Activated T-helper 1 cell treated with anti-CD3 and anti-CD28 coated beads, Interleukin-12 subunit alpha, Interleukin-12 subunit beta, Interleukin-2, Interleukin-4 antibody, amounts not matched to agents 30 ng/mL and 10 ng/mL and 1 ng/mL, durations not matched to agents 14 hours and 24 hours and 36 hours (primary cell): ENCODE results near the gene GPX1. TPM values are rescaled to one million over a fixed set of nuclear protein-coding genes. Genes with fewer than 3 reads are reported as not detected.
"Not testable (repeated sequence)": the region's sequence is repeated elsewhere in the genome, so short reads cannot be mapped to it uniquely, and the experiment has no call there.

Experiments used
- DNase-seq: peaks from one replicate; pipeline ENCODE4 v3.0.0; 2021; ENCODE audit warnings: low spot score
- H3K27ac Mint-ChIP-seq: one replicate; pipeline ENCODE4 v1.8.0; 2021; ENCODE audit warnings: mild to moderate bottlenecking, mixed read lengths
- H3K27me3 Mint-ChIP-seq: one replicate; pipeline ENCODE4 v1.8.0; 2022; ENCODE audit warnings: mild to moderate bottlenecking, moderate library complexity, mixed read lengths; ENCODE audit not compliant: insufficient read depth
- H3K36me3 Mint-ChIP-seq: one replicate; pipeline ENCODE4 v1.8.0; 2021; ENCODE audit warnings: low read depth, mixed read lengths
- H3K4me1 Mint-ChIP-seq: one replicate; pipeline ENCODE4 v1.8.0; 2021; ENCODE audit warnings: low read depth, mixed read lengths
- H3K4me3 Mint-ChIP-seq: one replicate; pipeline ENCODE4 v1.8.0; 2021; ENCODE audit warnings: mild to moderate bottlenecking, moderate library complexity, mixed read lengths
- H3K9me3 Mint-ChIP-seq: one replicate; pipeline ENCODE4 v1.8.0; 2021; ENCODE audit warnings: mixed read lengths
- intact Hi-C: fragments of 100-400 bp; cut with micrococcal nuclease; formaldehyde crosslinking; loops from one replicate; pipeline ENCODE4 v1.15.1; 2024
- total RNA-seq: library from RNA; stranded (reverse); gene quantifications from 2 replicates; pipeline ENCODE4 v1.2.3, GENCODE V29; 2022

Gene GPX1
- total RNA-seq = 181 and 188 TPM in 2 replicates

DNA sequence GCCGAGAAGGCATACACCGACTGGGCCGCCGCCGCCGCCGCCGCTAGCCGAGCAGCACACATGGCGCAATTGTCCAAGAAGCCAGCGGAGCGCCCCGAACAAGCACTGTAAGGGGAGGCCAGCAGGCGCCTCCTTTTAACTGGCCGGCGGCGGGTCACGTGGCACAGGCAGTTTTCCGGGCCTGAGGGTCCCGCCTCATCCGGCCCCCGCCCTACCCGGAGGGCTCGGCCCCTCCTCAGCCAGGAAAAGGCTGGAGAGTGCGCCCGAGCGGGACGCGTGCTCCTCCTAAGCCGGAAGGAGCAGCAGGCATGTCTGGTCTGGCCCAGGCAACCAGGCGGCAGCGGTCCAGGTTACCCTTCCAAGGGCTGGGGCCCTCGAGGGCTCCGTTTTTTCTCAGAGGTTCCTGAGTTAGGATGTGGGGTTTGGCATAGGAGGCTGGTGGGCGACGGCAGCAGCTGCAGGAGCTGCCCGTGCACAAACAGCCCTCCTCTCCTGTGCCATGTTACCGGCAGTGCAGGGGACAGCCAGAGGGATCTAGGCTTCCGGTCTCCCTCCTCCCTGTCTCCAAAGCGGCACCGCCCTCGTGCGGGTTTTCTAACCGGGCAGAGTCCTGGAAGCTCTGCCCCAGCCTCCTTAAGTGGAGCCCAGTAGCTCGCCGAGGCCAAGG is at the start of gene GPX1:
Gene GPX1 (minus strand): TSS at position 137 of the 667 bp plus-strand sequence. CDS start 75 bp downstream, at position 62.
- H3K36me3 Mint-ChIP-seq = peaks cover 42% of the 10 kb centered on the region
- intact Hi-C loops = loop anchor here (1.0 to 5.0 kb wide), 6 partner anchors 13 to 266 kb away; partner anchors contain the start of genes NICN1, QRICH1, TCTA and USP4
- peaks cover 27% of the 10 kb centered on the region for H3K4me1 Mint-ChIP-seq
- peak within 1 kb of the TSS; percentile 90 for H3K27ac Mint-ChIP-seq
- no peaks in the 10 kb centered on the region for H3K9me3 Mint-ChIP-seq
- H3K27me3 Mint-ChIP-seq = no peaks in the 10 kb centered on the region
- peak within 1 kb of the TSS; percentile 94 for H3K4me3 Mint-ChIP-seq
- DNase-seq = peak; percentile 83

DNA sequence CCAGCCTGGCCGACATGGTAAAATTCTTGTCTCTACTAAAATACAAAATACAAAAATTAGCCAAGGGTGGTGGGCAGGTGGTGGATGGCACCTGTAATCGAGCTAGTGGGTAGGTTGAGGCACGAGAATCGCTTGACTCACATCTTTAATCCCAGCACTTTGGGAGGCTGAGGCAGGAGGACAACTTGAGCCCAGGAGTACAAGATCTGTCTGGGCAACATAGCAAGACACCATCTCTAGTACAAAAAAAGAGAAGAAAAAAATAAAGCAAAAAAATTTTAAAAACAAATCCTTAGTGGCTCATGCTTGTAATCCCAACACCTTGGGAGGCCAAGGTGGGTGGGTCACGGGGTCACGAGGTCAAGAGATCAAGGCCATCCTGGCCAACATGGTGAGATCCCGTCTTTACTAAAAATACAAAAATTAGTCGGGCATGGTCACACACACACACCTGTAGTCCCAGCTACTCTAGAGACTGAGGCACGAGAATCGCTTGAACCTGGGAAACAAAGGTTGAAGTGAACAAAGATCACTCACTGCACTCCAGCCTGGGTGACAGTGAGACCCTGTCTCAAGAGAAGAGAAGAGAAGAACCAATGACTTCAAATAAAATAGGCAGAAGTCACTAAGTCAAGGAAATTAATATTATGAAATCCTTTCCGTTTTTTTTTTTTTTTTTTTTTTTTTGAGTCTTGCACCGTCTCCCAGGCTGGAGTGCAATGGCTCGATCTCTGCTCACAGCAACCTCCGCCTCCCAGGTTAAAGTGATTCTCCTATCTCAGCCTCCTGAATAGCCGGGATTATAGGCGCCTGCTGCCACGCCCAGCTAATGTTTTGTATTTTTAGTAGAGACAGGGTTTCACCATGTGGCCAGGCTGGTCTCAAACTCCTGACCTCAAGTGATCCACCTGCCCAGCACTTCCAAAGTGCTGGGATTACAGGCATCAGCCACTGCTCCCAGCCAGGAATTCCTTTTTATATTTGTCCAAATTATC is 48.7 kb upstream of the GPX1 start:
- no peaks in the 10 kb centered on the region for H3K27me3 Mint-ChIP-seq
- peak overlapping the region; percentile 65 for H3K27ac Mint-ChIP-seq
- intact Hi-C loops = no loop called here
- no peak for DNase-seq
- no peak overlapping the region for H3K4me3 Mint-ChIP-seq
- H3K36me3 Mint-ChIP-seq = peaks cover 21% of the 10 kb centered on the region
- no peaks in the 10 kb centered on the region for H3K9me3 Mint-ChIP-seq
- peaks cover 50% of the 10 kb centered on the region for H3K4me1 Mint-ChIP-seq

GRCh38 chr3:49405570-49405969 is 47.4 kb upstream of the GPX1 start:
- intact Hi-C loops, DNase-seq, H3K9me3 Mint-ChIP-seq, H3K27ac Mint-ChIP-seq, H3K27me3 Mint-ChIP-seq, H3K4me3 Mint-ChIP-seq: not testable (repeated sequence)
- H3K36me3 Mint-ChIP-seq = peaks cover 26% of the 10 kb centered on the region
- peaks cover 54% of the 10 kb centered on the region for H3K4me1 Mint-ChIP-seq

- DNase-seq = no peak
- Mint-ChIP-seq H3K4me1 (peaks cover 52% of the 10 kb centered on the region), H3K27ac (no peak overlapping the region), H3K4me3 (no peak overlapping the region), H3K36me3 (peaks cover 23% of the 10 kb centered on the region), H3K9me3 (no peaks in the 10 kb centered on the region), H3K27me3 (no peaks in the 10 kb centered on the region)
- intact Hi-C loops = no loop called here
Measured at GRCh38 chr3:49403891-49404290, 45.7 kb upstream of the GPX1 start.

GRCh38 chr3:49401766-49402165 is 43.6 kb upstream of the GPX1 start:
- Mint-ChIP-seq H3K4me3 (no peak overlapping the region), H3K4me1 (peaks cover 51% of the 10 kb centered on the region), H3K27ac (no peak overlapping the region), H3K36me3 (peaks cover 23% of the 10 kb centered on the region), H3K27me3 (no peaks in the 10 kb centered on the region), H3K9me3 (no peaks in the 10 kb centered on the region)
- DNase-seq = no peak
- intact Hi-C loops = no loop called here

GRCh38 chr3:49399461-49399860 is 41.3 kb upstream of the GPX1 start:
- no peak overlapping the region for H3K27ac Mint-ChIP-seq
- intact Hi-C loops = no loop called here
- H3K36me3 Mint-ChIP-seq = peaks cover 26% of the 10 kb centered on the region
- DNase-seq = no peak
- no peaks in the 10 kb centered on the region for H3K9me3 Mint-ChIP-seq
- H3K4me1 Mint-ChIP-seq = peaks cover 46% of the 10 kb centered on the region
- no peaks in the 10 kb centered on the region for H3K27me3 Mint-ChIP-seq
- H3K4me3 Mint-ChIP-seq = no peak overlapping the region

DNA sequence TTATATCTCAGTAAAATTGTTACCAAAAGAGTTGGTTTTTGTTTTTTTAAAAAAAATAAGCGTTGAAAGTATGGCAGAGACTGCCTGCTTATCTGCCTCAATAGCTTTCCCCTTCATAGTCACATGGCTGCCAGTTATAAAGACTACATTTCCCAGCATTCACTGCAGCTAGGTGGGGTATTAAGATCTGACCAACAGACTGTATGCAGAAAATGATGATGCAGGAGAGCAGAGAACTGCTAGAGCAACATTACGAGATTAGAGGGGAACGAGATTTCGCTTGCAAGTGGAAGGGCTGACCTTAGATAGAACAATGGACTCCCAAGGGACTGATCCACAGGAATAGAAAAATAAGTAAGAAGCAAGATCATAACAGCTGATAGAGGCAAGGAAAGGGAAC is 39.3 kb upstream of the GPX1 start:
- peaks cover 30% of the 10 kb centered on the region for H3K36me3 Mint-ChIP-seq
- H3K4me3 Mint-ChIP-seq = no peak overlapping the region
- H3K27ac Mint-ChIP-seq = no peak overlapping the region
- no peaks in the 10 kb centered on the region for H3K9me3 Mint-ChIP-seq
- no peaks in the 10 kb centered on the region for H3K27me3 Mint-ChIP-seq
- intact Hi-C loops = no loop called here
- peaks cover 46% of the 10 kb centered on the region for H3K4me1 Mint-ChIP-seq
- no peak for DNase-seq

- not testable (repeated sequence) for H3K4me3 Mint-ChIP-seq
Measured at GRCh38 chr3:49391310-49391709, 33.2 kb upstream of the GPX1 start.

DNA sequence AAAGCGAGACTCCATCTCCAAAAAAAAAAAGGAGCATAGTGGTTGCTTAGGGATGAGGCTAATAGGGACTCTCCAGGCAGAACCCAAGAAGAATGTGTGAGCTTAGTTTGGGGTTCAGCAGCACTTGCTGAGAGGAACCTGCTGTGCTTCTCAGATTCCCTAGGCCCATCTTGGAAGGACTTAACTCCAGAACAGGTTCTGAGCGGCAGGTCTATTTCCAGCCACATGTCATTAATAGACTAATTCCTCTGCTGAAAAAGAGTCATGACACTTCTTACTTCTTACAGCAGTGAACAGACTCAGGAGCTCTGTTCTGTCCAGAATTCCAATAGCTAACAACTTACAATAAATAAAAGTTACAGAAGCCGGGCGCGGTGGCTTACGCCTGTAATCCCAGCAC is 31.1 kb upstream of the GPX1 start:
- Mint-ChIP-seq H3K36me3 (peaks cover 8% of the 10 kb centered on the region), H3K4me3 (no peak overlapping the region), H3K4me1 (peaks cover 20% of the 10 kb centered on the region), H3K9me3 (no peaks in the 10 kb centered on the region), H3K27me3 (no peaks in the 10 kb centered on the region), H3K27ac (no peak overlapping the region)
- no peak for DNase-seq
- intact Hi-C loops = no loop called here

More at GRCh38 chr3:49391310-49391709, 33.2 kb upstream of the GPX1 start:
- peaks cover 19% of the 10 kb centered on the region for H3K4me1 Mint-ChIP-seq
- H3K36me3 Mint-ChIP-seq = peaks cover 18% of the 10 kb centered on the region
- H3K27ac Mint-ChIP-seq, H3K27me3 Mint-ChIP-seq, H3K9me3 Mint-ChIP-seq, DNase-seq, intact Hi-C loops: not testable (repeated sequence)

- Mint-ChIP-seq H3K4me1 (peaks cover 24% of the 10 kb centered on the region), H3K27me3 (no peaks in the 10 kb centered on the region), H3K36me3 (peaks cover 10% of the 10 kb centered on the region), H3K27ac (peak overlapping the region; percentile 26), H3K9me3 (no peaks in the 10 kb centered on the region), H3K4me3 (no peak overlapping the region)
- intact Hi-C loops = no loop called here
- no peak for DNase-seq
Measured at GRCh38 chr3:49388289-49388820, 30.2 kb upstream of the GPX1 start.

GRCh38 chr3:49387721-49388120 is 29.6 kb upstream of the GPX1 start:
- Mint-ChIP-seq H3K36me3 (peaks cover 8% of the 10 kb centered on the region), H3K27ac (no peak overlapping the region)

DNA sequence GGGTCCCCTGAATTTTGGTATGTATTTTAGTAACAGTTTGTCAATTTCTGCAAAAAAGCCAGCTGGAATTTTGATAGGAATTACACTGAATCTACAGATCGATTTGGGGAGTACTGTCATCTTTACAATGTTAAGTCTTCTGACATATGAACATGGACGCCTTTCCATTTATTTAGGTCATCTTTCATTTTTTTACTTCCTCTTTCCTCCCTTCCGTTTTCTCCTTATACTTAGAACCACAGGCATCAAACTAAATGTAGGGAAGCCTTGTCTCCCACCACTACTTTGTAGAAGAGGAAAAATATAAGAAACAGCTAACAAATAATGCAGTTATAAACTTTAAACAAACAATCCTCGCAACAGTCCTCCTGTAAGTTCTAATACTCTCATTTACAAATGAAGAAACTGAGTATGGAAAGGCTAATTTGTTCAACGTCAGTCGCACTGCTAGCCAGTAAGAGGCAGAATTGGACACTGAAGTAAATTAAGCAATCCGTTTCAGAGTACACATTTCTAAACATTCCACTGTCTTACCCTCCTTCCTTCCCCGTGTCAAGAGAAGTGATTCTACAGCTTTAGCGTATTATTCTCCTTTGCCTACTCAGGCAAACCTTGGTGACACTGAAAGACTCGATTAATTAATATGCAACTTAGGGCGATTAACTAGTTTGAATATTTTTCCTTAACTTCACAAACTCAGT is 28.1 kb upstream of the GPX1 start:
- Mint-ChIP-seq H3K9me3 (no peaks in the 10 kb centered on the region), H3K4me3 (no peak overlapping the region), H3K36me3 (peaks cover 8% of the 10 kb centered on the region), H3K27me3 (no peaks in the 10 kb centered on the region), H3K27ac (no peak overlapping the region), H3K4me1 (peaks cover 25% of the 10 kb centered on the region)
- intact Hi-C loops = no loop called here
- no peak for DNase-seq

More at GRCh38 chr3:49387721-49388120, 29.6 kb upstream of the GPX1 start:
- Mint-ChIP-seq H3K4me3 (no peak overlapping the region), H3K4me1 (peaks cover 25% of the 10 kb centered on the region), H3K27me3 (no peaks in the 10 kb centered on the region), H3K9me3 (no peaks in the 10 kb centered on the region)
- no peak for DNase-seq
- intact Hi-C loops = no loop called here
